Lower leg skin (tissue), 3 donors: Measurements from ENCODE around the gene RYR2.

Experiments
- CTCF ChIP-seq, 3 donors: fragments of 450-650 bp; IDR thresholded peaks; one replicate each; pipeline ENCODE4 v1.5.1; 2016; ENCODE audit warnings: antibody characterized with exemption in 3 of 3, mild to moderate bottlenecking in 3 of 3, moderate library complexity in 2 of 3
- POLR2A ChIP-seq, 2 donors: fragments of 450-650 bp; IDR thresholded peaks; one replicate each; pipeline ENCODE4 v1.6.1; 2016 to 2017; ENCODE audit warnings: antibody characterized with exemption in 2 of 2, mild to moderate bottlenecking in 1 of 2, moderate library complexity in 1 of 2

DNA sequence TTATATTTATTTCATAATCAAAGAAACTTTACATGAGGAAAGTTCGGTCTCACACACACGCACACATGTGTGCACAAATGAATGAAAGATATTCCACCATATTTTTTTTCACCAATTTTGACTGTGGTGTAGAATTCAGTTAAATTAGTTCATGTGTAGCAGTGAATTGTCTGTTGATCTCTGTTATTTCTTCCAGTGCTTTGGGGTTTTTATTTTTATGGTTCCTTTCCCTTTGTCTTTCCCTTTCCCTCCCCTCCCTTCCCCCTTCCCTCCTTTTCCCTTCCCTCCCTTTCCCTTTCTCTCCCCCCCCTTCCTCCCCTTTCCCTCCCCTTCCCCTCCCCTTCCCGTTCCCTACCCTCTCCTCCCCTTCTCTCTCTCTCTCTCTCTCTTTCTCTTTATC, 8.9 kb downstream of the RYR2 start:
- TF ChIP-seq CTCF (IDR thresholded peaks at IDR 0.05) (no peak), POLR2A (IDR thresholded peaks at IDR 0.05) (no peak)
